ENCODE measurements around the gene SLC29A1. TPM values are rescaled to one million over a fixed set of nuclear protein-coding genes. Genes with fewer than 3 reads are reported as not detected.

SLC29A1 gene
- total and polyA plus RNA-seq, 7 donors, result 4.2 to 195 (median 147) TPM

- Histone ChIP-seq H3K4me3 (peak within 1 kb of the TSS; percentile 67 to 74 (median 71)), H3K36me3 (peaks cover 0 to 2% (median 1%) of the 10 kb centered on the region in 4 donors), H3K27ac (peak within 1 kb of the TSS; percentile 75 to 88 (median 87)), H3K27me3 (peaks cover under 1 to 24% (median 17%) of the 10 kb centered on the region in 3 donors), H3K4me1 (peaks cover 0 to 30% (median 29%) of the 10 kb centered on the region in 4 donors), H3K9me3 (no peaks in the 10 kb centered on the region)
- 1% methylated on average over 72 of the region's 72 CpGs for WGBS, 2 donors
- peak; percentile 97 for DNase-seq
- TF ChIP-seq, protein P1, sequence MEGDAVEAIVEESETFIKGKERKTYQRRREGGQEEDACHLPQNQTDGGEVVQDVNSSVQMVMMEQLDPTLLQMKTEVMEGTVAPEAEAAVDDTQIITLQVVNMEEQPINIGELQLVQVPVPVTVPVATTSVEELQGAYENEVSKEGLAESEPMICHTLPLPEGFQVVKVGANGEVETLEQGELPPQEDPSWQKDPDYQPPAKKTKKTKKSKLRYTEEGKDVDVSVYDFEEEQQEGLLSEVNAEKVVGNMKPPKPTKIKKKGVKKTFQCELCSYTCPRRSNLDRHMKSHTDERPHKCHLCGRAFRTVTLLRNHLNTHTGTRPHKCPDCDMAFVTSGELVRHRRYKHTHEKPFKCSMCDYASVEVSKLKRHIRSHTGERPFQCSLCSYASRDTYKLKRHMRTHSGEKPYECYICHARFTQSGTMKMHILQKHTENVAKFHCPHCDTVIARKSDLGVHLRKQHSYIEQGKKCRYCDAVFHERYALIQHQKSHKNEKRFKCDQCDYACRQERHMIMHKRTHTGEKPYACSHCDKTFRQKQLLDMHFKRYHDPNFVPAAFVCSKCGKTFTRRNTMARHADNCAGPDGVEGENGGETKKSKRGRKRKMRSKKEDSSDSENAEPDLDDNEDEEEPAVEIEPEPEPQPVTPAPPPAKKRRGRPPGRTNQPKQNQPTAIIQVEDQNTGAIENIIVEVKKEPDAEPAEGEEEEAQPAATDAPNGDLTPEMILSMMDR (IDR thresholded peaks at IDR 0.05), result no peak
- TF ChIP-seq EP300 (IDR thresholded peaks at IDR 0.05) (no peak), POLR2AphosphoS5 (IDR thresholded peaks at IDR 0.05) (peak; percentile 50 to 91 (median 82)), POLR2A (IDR thresholded peaks at IDR 0.05) (peak in 1 of 2 donors; percentile 14)
- intact Hi-C loops (cut with DNase I), result no loop called here
These were observed 41.8 kb downstream of the SLC29A1 start, which contains the start of gene NFKBIE for GRCh38 chr6:44265007-44265721. Gene NFKBIE, minus strand, starts transcription at chr6:44265551. Its CDS starts 205 bp downstream, at chr6:44265346.

DNA sequence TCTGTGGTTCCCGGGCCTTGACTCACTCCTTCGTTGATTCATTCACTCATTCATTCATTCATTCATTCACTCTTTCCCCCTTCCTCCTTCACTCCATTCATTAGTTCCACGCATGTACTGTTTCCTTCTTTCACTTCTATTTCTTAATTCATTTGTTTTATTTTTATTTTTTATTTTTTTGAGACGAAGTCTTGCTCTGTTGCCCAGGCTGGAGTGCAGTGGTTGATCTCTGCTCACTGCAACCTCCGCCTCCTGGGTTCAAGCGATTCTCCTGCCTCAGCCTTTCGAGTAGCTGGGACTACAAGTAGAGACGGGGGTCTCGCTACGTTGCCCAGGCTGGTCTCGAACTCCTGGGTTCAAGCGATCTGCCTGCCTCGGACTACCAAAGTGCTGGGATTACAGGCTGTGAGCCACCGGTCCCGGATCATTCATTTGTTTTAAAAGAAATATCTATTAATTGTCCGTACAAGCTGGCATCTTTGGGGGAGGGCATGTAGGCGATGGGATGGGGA, 42.4 kb downstream of the SLC29A1 start:
- peak overlapping the region; percentile 75 to 88 (median 87) for H3K27ac ChIP-seq
- peaks cover 6 to 30% (median 23%) of the 10 kb centered on the region in 3 donors for H3K27me3 ChIP-seq
- TF ChIP-seq EP300 (IDR thresholded peaks at IDR 0.05) (no peak), POLR2A (IDR thresholded peaks at IDR 0.05) (no peak), POLR2AphosphoS5 (IDR thresholded peaks at IDR 0.05) (no peak)
- TF ChIP-seq, protein P1 (IDR thresholded peaks at IDR 0.05), result no peak
- no peaks in the 10 kb centered on the region for H3K9me3 ChIP-seq
- H3K4me1 ChIP-seq, result peaks cover 0 to 36% (median 33%) of the 10 kb centered on the region in 4 donors
- intact Hi-C loops (cut with DNase I), result loop anchor here (2.0 kb wide), 1 partner anchor 47 kb away; the partner anchor contains the start of gene AARS2
- H3K4me3 ChIP-seq, result peak overlapping the region; percentile 67 to 74 (median 71)
- DNase-seq, result no peak
- no peaks in the 10 kb centered on the region for H3K36me3 ChIP-seq
- WGBS, 2 donors, result 62 to 65% methylated on average over 17 of the region's 17 CpGs

DNA sequence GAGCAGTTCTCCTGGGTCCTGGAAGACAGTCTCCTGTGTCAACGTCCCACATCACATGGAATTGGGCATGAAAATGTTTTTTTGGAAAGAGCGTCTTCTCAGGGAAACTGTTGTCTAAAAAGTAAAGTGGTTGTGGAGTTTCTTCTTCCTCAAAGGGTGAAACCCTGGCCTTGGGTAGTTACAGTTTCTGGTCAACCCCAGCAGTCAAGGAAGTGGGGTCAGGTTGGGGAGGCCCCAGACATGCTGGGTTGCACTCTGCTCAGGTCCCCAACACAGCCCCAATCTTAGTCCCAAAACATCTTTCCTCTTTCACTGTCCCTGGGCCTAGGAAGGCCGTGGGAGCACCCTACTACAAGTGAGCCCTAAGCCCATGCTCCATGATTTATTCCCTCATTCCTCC, 43.0 kb downstream of the SLC29A1 start:
- no peak overlapping the region for H3K27ac ChIP-seq
- TF ChIP-seq POLR2A (IDR thresholded peaks at IDR 0.05) (no peak), EP300 (IDR thresholded peaks at IDR 0.05) (no peak), POLR2AphosphoS5 (IDR thresholded peaks at IDR 0.05) (no peak)
- TF ChIP-seq, protein P1 (IDR thresholded peaks at IDR 0.05), result no peak
- intact Hi-C loops (cut with DNase I), result loop anchor here (2.0 kb wide), 1 partner anchor 46 kb away; the partner anchor contains the start of gene AARS2

GRCh38 chr6:44267252-44267651, 43.9 kb downstream of the SLC29A1 start:
- intact Hi-C loops (cut with DNase I), result loop anchor here (2.0 kb wide), 1 partner anchor 46 kb away; the partner anchor contains the start of gene AARS2

More for the DNA sequence above, 43.0 kb downstream of the SLC29A1 start:
- 73 to 81% methylated on average over 3 of the region's 3 CpGs for WGBS, 2 donors
- peaks cover 10 to 35% (median 28%) of the 10 kb centered on the region in 3 donors for H3K27me3 ChIP-seq
- no peaks in the 10 kb centered on the region for H3K36me3 ChIP-seq
- H3K4me3 ChIP-seq, result no peak overlapping the region
- H3K4me1 ChIP-seq, result peaks cover 0 to 38% (median 33%) of the 10 kb centered on the region in 4 donors
- no peak for DNase-seq
- H3K9me3 ChIP-seq, result no peaks in the 10 kb centered on the region

More at GRCh38 chr6:44267252-44267651, 43.9 kb downstream of the SLC29A1 start:
- Histone ChIP-seq H3K4me1 (peaks cover 0 to 38% (median 33%) of the 10 kb centered on the region in 4 donors), H3K36me3 (no peaks in the 10 kb centered on the region), H3K27ac (no peak overlapping the region), H3K9me3 (no peaks in the 10 kb centered on the region), H3K27me3 (peaks cover 19 to 44% (median 37%) of the 10 kb centered on the region in 3 donors), H3K4me3 (no peak overlapping the region)
- 32 to 65% methylated on average over 10 of the region's 10 CpGs for WGBS, 2 donors
- no peak for DNase-seq
- no peak for TF ChIP-seq POLR2AphosphoS5 (IDR thresholded peaks at IDR 0.05)
- TF ChIP-seq, protein P1 (IDR thresholded peaks at IDR 0.05), result no peak
- TF ChIP-seq EP300 (IDR thresholded peaks at IDR 0.05), result no peak
- TF ChIP-seq POLR2A (IDR thresholded peaks at IDR 0.05), result no peak
